OCI-LY3 (cell line): Measurements from ENCODE around the gene ARHGAP22.

ENCODE experiments used
- CTCF ChIP-seq: fragments of 200-600, 300-600 bp; sonication (generic); IDR thresholded peaks from 2 replicates; pipeline ENCODE4 v1.5.1; 2014; ENCODE audit warnings: antibody characterized with exemption, low read length, low read depth
- EZH2phosphoT487 ChIP-seq: fragments of 200-600 bp; shearing (Covaris generic); IDR thresholded peaks from 2 replicates; pipeline ENCODE4 v1.6.1; 2018; ENCODE audit warnings: antibody characterized with exemption, mixed run types, low read depth

- no peak for TF ChIP-seq EZH2phosphoT487
- no peak for TF ChIP-seq CTCF
Observed at GRCh38 chr10:48533540-48533939, 71.3 kb downstream of the ARHGAP22 start.
